AML-193 (cell line): Measurements from ENCODE around the gene DNAJA2.

Experiments
- DNase-seq, 2 experiments: peaks; one replicate each; lab custom pipeline; 2025; lab: John Stamatoyannopoulos, UW

Gene DNAJA2

DNA sequence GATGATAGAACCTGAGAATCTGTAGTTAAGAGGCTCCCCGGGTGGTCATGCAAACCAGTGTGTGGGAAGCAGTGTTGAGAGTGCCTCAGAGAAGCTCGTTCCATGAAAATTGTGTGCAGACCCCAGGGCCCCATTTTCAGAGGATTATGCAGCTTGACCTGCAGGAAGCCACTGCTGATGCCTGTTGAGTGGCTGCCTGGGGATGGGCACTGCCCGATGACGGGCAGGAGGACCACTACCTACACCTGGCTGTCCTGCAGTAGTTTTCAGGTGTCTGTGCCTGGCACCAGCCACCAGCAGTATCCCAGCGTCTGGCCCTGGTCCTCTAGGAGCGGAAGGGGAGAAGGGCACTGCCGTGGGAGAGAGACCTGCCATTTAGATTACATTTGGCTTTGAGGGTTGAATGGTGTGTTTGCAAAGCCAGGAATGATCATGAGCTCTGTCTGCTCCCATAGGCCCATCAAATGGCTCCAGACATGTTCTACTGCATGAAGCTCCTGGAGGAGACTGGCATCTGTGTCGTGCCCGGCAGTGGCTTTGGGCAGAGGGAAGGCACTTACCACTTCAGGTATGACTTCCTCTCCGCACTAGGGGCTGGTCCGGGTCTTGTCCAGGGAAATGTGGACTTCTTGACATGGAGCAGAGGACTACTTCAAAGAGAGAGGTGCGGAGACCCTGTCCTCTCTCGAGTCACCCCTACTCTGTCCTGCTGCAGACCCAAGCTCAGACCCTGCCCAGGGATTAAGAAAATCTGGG lies 46.8 kb downstream of the DNAJA2 start:
- no peak for DNase-seq

- no peak for DNase-seq
These were observed 49.1 kb downstream of the DNAJA2 start for GRCh38 chr16:46924402-46924801.

- no peak for DNase-seq
These were observed 49.8 kb downstream of the DNAJA2 start for GRCh38 chr16:46923513-46924295.

GRCh38 chr16:46922239-46922638 lies 51.2 kb downstream of the DNAJA2 start:
- DNase-seq = no peak

DNA sequence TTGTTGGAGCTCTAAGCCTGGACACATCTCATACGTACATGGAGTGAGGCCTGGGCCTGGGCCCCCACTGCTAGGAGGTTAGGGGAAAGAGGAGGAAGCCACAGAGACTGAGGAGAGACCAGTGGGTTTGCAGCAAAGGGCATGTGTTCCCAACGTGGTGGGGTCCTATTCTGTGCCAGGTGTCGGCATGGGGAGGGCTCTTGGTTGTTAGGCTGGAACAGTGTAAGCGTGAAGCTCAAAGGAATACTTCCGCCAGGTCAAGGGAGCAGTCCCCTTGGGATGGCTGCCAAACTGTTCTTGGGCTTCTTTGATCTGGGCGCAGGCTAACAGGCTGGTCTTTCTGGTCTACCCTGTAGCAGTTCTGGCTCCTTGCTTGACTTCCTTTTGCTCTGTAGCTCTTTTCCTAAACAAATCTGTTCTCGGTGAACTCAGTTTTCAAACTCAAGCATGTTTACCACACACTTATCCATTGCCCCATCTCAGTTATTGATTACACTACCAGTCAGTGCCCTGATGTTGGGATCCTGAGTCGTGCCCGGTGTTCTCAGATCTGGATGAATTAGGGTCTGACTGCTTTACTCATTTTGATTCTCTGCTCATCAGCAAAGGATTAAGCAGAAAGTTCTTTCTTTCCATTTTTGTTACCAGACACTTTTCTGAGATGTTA lies 52.9 kb downstream of the DNAJA2 start:
- DNase-seq = no peak

DNA sequence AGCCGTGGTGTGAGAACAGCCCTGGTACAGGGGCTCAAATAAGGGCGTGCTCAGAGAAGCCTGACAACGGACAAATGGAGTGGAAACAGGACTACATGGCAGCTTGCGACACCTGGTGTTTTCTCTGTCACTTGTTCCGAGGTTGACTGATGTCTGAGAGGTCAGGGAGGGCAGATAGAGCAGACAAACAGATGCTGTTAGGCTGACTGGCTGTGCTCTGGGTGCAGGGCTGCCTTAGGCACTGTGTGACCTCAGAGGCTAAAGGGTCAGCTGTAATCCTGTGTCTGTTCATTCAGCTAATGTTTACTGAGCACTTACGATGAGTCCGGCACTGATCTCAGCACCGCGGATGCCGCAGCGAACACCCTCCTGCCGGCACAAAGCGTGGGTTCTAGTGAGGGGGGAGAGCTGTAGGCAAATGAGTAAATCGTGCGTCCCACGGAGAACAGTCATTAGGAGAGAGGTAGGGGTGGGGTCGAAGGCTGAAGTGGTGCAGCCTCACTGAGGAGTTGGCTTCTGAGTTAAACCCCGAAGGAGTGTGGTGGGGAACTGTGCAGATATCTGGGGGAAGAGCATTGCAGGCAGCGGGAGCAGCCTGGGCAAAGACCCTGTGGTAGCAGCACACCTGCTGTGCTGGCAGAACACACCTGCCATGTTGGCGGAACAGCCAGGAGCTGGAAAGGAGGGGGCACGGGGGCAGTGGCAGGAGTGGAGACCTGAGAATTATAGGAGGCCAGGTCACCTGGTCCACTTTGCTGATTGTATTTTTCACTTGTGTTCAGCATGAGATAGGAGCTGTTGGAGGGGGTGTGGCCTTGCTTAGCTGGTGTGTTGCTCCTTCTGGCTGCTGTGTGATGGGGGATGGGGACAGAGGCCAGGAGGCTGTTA lies 54.3 kb downstream of the DNAJA2 start:
- DNase-seq = no peak

GRCh38 chr16:46918400-46918799 lies 55.1 kb downstream of the DNAJA2 start:
- no peak for DNase-seq

- no peak for DNase-seq
These were observed 56.5 kb downstream of the DNAJA2 start for GRCh38 chr16:46916980-46917379.

- no peak for DNase-seq
These were observed 57.9 kb downstream of the DNAJA2 start for GRCh38 chr16:46915483-46916025.

DNA sequence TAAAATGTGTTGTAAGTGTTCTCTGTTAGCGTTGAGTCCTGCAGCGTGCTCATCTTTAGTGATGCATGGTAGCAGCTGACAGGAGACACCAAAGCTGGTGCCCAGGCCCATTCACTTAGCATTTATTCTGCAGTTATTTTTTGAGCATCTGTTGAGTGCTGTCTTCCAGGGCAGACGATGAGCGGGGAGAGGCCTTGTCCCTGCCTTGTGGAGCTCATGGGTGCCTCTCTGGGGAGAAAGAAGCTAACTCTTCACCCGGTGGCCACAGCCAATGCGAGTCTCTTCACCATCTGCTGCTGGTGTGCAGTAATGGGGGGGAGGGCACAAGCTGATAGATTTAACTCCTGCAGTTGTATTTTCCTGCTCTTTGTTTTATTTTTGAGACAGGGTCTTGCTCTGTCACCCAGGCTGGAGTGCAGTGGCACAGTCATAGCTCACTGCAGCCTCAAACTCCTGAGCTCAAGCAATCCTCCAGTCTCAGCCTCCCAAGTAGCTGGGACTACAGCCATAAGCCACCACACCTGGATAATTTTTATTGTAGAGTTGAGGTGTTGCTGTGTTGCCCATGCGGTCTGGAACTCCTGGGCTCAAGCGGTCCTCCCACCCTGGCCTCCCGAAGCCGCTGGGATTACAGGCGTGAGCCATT lies 58.8 kb downstream of the DNAJA2 start:
- DNase-seq = no peak

- DNase-seq = no peak
These were observed 61.8 kb downstream of the DNAJA2 start for GRCh38 chr16:46911650-46912049.

DNA sequence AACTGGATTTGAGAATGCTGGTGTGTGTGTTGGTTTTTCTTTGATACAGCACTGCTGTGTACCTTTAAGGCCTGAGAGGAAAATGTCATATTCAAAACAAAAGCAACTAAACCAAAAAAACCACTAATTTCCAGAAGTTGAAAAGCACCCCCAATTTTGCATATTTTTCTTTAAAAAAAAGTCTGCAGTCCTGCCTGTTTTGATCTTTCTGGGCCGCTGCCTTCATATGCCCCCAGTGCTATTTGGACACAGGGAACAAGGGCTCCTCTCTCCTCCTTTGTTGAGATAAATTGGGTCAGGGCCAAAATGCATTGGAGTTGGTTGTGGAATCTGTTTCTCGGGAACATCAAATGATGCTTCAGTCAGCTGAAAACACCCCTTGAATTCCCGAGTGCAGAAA lies 62.4 kb downstream of the DNAJA2 start:
- DNase-seq = no peak

DNA sequence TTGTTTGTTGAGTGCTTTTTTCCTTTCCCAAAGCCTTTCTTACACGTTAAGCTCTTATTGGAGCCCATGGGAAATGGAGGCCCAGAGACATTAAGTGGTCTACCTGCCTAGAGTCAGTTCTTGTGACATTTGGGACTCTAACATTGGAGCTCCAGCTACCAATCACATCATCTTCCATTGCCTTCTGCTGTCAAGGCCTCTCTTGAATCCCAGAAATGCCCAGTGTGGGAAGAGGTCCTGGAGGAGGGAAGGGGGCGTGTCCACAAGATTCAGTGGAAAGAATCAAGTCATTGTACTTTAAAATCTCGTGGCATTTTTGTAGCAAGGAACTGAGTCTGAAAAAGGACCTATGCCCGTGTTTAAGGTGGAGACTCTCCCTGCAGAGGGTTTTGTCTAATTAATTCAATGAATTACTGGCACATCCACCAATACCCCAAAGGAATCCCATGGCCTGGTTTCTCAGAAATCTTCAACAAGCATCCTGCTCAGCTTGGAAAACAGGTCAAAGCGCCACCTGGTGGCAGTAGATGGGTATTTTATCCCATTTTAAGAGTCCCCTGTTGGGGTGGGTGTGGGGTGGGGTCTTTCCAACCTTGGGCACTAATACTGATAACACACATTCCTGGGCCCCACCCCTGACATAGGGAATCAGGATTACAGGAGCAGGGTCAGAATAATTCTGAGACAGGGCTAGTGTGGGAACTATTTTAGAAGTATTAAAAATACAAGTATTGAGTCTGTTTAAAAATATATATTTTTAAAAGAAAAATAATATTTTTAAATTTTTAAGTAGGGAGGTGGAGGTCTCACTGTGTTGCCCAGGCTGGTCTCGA lies 64.7 kb downstream of the DNAJA2 start:
- DNase-seq = peak; percentile 38 to 46

GRCh38 chr16:46907061-46907774 lies 66.3 kb downstream of the DNAJA2 start:
- DNase-seq = no peak

GRCh38 chr16:46906360-46907060 lies 67.0 kb downstream of the DNAJA2 start:
- DNase-seq = no peak
